ENCODE measurements around the gene STMN3. TPM values are rescaled to one million over a fixed set of nuclear protein-coding genes. Genes with fewer than 3 reads are reported as not detected.

The STMN3 gene
- total RNA-seq, 1 experiment from 2014 or later, result 138 TPM

- TF ChIP-seq CEBPB (IDR thresholded peaks at IDR 0.05; ENCODE audit: low read depth) (no peak), JUND (IDR thresholded peaks at IDR 0.05) (no peak), ZFX (IDR thresholded peaks at IDR 0.05) (no peak), SIN3A (IDR thresholded peaks at IDR 0.05; ENCODE audit: low read depth) (no peak), FOSL1 (IDR thresholded peaks at IDR 0.05; ENCODE audit: low read depth) (no peak), POLR2AphosphoS5 (IDR thresholded peaks at IDR 0.05; ENCODE audit: low read depth, low read length) (no peak), CBX3 (IDR thresholded peaks at IDR 0.05; ENCODE audit: low read depth) (no peak), REST (IDR thresholded peaks at IDR 0.05; ENCODE audit: low read depth) (no peak)
- TF ChIP-seq, protein P1, sequence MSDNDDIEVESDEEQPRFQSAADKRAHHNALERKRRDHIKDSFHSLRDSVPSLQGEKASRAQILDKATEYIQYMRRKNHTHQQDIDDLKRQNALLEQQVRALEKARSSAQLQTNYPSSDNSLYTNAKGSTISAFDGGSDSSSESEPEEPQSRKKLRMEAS (IDR thresholded peaks at IDR 0.05), result no peak
- TF ChIP-seq, protein P2, sequence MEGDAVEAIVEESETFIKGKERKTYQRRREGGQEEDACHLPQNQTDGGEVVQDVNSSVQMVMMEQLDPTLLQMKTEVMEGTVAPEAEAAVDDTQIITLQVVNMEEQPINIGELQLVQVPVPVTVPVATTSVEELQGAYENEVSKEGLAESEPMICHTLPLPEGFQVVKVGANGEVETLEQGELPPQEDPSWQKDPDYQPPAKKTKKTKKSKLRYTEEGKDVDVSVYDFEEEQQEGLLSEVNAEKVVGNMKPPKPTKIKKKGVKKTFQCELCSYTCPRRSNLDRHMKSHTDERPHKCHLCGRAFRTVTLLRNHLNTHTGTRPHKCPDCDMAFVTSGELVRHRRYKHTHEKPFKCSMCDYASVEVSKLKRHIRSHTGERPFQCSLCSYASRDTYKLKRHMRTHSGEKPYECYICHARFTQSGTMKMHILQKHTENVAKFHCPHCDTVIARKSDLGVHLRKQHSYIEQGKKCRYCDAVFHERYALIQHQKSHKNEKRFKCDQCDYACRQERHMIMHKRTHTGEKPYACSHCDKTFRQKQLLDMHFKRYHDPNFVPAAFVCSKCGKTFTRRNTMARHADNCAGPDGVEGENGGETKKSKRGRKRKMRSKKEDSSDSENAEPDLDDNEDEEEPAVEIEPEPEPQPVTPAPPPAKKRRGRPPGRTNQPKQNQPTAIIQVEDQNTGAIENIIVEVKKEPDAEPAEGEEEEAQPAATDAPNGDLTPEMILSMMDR (IDR thresholded peaks at IDR 0.05 in 2 of 3, conservative IDR thresholded peaks at IDR 0.05 in 1 of 3; ENCODE audit: borderline replicate concordance in 1 of 3, insufficient read depth in 1 of 3, low read depth in 2 of 3, low read length in 2 of 3), result no peak
- intact Hi-C loops (cut with micrococcal nuclease), result no loop called here
- POLR2A ChIA-PET, result no interaction called here
These were observed 14.6 kb upstream of the STMN3 start for GRCh38 chr20:63667858-63668257.

More at GRCh38 chr20:63667858-63668257, 14.6 kb upstream of the STMN3 start:
- Histone ChIP-seq H2AFZ (ENCODE audit: low read depth, low read length, poor library complexity, severe bottlenecking) (no peak overlapping the region), H3K4me3 (replicated peaks in 1 of 2; ENCODE audit: low read depth in 1 of 2, low read length in 2 of 2) (no peak overlapping the region), H3K4me2 (ENCODE audit: low read length) (no peak overlapping the region), H3K9me2 (ENCODE audit: insufficient read depth) (no peaks in the 10 kb centered on the region), H4K20me1 (ENCODE audit: insufficient read depth) (no peaks in the 10 kb centered on the region), H3K9me3 (ENCODE audit: control insufficient read depth in 1 of 2, insufficient read depth in 1 of 2, low read depth in 1 of 2, low read length in 2 of 2) (no peaks in the 10 kb centered on the region), H3K9ac (ENCODE audit: low read length) (no peak overlapping the region), H3K79me2 (ENCODE audit: insufficient read depth, low read length) (peaks cover 23% of the 10 kb centered on the region; the same call in 1 of the 2 replicates), H3K4me1 (ENCODE audit: control insufficient read depth in 1 of 2, insufficient read depth in 2 of 2, low read length in 2 of 2) (no peaks in the 10 kb centered on the region), H3K36me3 (ENCODE audit: control insufficient read depth in 1 of 2, insufficient read depth in 2 of 2, low read length in 2 of 2) (peaks cover 17 to 42% of the 10 kb centered on the region in 2 experiments), H3K27me3 (ENCODE audit: insufficient read depth, low read length) (no peaks in the 10 kb centered on the region), H3K27ac (ENCODE audit: low read depth, low read length) (no peak overlapping the region)
- ATAC-seq, result no peak
- RAD21 ChIA-PET (ENCODE audit: low non-redundant PET in 1 of 2, low total read pairs in 2 of 2, uncharacterized antibody in 2 of 2, unreplicated experiment in 2 of 2), result no interaction called here
- CTCF ChIA-PET, result no interaction called here
- DNase-seq (ENCODE audit: low read depth, low spot score), result no peak
- no TSS peak for BruUV-seq (replicated peaks)
